Inferior parietal cortex (tissue), 1 donor: ENCODE measurements around the gene CLIC6.
"Not testable (repeated sequence)": the region's sequence is repeated elsewhere in the genome, so short reads cannot be mapped to it uniquely, and the experiment has no call there.

Experiments
- DNase-seq: peaks from one replicate; pipeline ENCODE4 v3.0.0-alpha.2; 2016; ENCODE audit errors: extremely low spot score

Gene CLIC6

DNA sequence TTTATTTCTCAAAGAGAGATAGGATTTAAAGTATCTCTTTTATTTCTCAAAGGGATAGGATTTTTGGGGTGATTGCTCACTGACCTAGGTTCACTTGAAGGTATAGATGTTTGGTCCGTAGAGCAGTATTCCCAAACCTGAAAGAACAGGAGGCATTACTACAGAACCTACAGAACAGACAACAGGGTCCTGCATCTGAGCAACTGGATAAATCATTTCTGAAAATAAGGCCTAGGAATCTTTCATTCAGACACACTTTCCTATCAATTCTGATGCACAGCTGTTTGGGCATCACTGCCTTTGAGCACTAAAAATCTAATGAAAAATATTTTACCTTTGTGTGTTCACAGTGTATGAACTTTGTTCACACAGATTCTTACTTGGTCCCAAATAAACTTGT is 17.2 kb upstream of the CLIC6 start:
- no peak for DNase-seq

DNA sequence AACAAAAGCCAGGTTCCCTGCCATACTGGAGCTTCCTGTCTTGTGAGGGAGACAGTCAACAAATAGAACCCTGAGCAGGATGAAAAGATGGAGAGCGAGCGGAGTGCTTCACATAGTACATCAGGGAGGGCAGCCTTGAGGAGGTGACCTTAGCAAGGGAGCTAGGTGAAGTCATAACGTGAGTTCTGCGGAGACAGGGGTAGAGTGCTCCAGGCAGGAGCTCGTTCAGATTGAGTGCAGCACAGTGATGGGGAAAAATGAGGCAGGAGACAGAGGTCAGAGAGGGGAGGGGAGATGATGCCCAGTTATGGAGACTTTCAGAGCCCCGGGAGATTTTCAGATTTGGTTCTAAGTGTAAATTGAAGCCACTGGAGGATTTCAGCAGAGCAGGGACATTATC is 15.3 kb upstream of the CLIC6 start:
- DNase-seq = no peak

DNA sequence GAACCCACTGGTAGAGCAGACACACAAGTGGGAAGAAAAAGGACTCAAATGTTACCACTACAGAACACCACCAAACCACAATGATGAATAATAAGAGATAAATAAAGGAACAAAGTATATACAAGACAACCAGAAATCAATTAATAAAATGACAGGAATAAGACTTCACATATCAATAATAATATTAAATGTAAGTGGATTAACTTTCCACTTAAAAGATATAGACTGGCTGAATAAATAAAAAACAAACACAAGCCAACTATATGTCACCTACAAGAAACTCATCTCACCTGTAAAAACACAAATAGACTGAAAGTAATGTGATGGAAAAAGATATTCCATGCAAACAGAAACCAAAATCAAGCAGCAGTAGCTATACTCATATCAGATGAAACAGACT is 6.9 kb upstream of the CLIC6 start:
- no peak for DNase-seq

DNA sequence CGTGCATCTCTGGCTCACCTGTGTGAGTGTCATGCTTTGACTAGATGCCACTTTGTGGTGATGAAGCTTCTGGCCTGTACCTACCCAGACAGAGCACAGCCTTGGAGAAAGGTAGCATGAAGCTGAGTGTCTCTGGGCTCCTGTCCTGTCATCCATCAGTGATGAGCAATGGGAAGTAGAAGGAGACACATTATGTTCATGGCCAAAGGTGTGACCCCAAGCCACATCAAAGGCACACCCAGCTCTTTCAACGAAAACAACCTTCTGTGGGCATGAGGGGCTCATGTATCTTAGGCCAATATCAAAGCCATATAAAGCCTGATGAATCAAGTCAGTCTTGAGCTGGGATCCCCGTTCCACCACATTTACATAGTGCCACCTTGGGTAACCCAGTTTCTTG is 1.0 kb upstream of the CLIC6 start:
- no peak for DNase-seq

DNA sequence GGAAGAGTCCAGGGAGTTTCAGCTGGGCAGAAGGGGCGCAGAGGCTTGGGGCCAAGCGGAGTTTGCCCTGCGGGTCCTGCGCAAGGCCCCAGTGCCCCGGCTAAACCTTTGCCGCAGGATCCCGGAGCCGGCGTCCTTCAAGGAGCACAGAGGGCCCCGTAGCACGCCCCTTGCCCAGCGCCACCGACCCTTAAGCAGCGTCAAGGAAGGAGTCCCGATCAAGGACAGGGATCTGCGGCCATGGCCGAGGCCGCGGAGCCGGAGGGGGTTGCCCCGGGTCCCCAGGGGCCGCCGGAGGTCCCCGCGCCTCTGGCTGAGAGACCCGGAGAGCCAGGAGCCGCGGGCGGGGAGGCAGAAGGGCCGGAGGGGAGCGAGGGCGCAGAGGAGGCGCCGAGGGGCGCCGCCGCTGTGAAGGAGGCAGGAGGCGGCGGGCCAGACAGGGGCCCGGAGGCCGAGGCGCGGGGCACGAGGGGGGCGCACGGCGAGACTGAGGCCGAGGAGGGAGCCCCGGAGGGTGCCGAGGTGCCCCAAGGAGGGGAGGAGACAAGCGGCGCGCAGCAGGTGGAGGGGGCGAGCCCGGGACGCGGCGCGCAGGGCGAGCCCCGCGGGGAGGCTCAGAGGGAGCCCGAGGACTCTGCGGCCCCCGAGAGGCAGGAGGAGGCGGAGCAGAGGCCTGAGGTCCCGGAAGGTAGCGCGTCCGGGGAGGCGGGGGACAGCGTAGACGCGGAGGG is 520 bp downstream of the CLIC6 start:
- no peak for DNase-seq

DNA sequence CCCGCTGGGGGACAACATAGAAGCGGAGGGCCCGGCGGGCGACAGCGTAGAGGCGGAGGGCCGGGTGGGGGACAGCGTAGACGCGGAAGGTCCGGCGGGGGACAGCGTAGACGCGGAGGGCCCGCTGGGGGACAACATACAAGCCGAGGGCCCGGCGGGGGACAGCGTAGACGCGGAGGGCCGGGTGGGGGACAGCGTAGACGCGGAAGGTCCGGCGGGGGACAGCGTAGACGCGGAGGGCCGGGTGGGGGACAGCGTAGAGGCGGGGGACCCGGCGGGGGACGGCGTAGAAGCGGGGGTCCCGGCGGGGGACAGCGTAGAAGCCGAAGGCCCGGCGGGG is 1.1 kb downstream of the CLIC6 start:
- not testable (repeated sequence) for DNase-seq

DNA sequence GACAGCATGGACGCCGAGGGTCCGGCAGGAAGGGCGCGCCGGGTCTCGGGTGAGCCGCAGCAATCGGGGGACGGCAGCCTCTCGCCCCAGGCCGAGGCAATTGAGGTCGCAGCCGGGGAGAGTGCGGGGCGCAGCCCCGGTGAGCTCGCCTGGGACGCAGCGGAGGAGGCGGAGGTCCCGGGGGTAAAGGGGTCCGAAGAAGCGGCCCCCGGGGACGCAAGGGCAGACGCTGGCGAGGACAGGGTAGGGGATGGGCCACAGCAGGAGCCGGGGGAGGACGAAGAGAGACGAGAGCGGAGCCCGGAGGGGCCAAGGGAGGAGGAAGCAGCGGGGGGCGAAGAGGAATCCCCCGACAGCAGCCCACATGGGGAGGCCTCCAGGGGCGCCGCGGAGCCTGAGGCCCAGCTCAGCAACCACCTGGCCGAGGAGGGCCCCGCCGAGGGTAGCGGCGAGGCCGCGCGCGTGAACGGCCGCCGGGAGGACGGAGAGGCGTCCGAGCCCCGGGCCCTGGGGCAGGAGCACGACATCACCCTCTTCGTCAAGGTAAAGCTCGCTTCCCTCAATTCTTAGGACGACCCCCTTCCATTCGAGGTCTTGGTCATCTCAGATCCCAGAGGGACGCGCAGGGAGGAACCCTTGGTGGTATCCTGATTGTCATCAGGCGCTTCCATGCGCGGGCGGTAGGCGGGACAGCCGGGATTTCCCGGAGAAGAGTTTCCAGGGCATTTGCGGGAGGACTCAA is 1.6 kb downstream of the CLIC6 start:
- no peak for DNase-seq

DNA sequence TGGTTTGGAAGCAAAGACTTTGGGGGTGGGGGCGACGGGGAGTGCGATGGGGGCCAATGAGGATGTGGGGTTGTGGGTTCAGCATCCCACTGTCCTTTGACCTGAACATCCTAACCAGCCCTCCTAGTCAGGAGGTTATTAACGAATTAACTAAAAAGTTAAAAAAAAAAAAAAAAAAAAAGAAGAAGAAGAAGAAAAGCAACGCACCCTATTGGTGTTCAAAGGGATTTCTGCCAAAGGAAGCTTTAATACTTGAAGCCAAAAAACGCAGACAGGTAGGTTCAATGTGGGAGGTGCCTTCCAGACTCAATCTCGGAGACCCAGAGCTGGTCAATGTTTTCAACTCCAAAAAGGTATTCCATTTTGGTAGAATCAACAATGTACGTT is 2.2 kb downstream of the CLIC6 start:
- DNase-seq = no peak

DNA sequence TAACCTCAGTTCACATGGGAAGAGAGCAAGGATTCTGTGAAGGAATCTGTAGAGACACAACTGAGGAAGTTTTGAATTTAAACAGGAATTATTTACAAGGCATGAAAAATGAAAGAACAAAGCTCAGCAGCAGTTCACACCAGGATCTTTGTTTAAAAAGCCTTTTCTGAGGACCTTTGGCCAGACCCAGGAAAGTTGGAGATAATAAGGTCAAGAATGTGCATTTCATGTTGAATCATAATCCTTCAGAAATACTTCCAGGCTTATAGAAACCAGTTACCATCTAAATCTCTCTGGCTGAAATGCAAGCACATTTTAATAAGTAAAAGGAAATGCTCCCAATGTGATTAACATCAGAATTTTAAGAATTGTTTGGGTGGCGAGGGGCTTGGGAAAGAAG is 2.7 kb downstream of the CLIC6 start:
- no peak for DNase-seq

DNA sequence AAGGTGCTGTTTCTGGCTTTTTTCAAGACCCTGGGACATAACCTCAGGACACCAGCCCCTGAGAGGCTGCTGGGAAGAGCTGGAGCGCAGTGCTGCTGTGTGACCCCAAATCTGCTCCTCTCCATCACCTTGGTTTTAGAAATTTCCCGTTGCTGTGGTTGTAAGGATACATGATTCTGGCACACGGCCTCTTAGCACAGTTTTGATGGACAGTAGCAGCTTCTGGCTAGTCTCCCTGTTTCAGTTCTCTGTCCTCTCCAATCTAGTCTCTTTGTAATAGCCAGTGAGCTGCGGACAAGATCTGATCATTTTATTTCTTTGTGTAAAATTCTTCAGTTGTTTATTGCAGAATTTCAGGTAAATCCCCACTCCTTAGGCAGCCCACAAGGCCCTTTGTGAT is 3.1 kb downstream of the CLIC6 start:
- no peak for DNase-seq

DNA sequence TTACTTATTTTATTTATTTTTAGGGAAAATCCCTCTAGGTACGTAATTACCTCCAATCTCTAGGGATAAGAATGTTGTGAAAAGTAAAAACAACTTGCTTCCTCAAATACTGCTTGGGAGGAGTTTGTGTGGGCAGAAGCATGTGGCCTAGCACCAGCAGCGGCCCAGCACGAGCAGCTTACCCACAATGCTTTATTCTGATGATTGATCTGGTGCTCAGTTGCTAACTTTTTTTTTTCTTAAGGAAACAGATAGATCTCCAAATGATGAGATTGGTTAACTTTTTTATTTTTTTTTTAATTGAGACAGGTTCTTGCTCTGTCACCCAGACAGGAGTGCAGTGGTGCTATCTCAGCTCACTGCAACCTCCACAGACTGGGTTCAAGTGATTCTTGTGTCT is 4.2 kb downstream of the CLIC6 start:
- no peak for DNase-seq

DNA sequence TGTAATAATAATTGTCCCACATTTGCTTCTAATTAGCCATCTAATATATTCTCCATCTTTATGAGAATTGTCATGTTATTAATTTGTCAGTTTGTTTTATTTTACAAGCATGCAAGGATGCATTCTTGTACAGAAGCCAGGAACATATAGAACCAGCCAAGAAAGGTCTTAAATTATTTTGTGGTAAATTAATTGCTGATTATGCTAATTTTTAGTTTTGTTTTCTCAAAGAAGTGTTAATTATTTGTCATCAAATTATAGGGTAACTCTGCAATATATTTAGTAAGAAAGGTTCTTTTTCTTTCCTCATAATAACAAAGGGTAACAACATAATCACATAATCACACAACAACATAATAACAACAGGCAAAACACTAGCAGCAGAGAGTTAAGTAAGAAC is 5.7 kb downstream of the CLIC6 start:
- DNase-seq = no peak

DNA sequence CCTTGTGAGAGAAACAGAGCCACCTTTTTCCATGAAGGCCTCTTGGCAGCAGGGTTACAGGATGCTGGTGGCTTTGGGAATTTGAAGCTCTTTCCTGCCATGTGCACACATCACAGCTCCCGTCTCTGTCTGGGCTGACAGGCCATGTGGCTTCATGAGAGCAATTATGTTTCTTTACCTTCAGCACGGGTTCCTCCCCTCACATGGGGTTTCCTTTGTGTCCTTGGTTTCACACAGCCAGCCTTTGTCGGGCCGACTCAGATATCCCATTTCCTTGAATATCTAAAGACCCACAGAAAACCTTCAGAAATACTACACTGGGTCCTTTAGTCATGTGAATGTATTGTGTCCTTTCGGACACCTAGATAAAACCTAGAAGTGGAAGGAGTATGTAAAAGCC is 7.1 kb downstream of the CLIC6 start:
- DNase-seq = no peak

DNA sequence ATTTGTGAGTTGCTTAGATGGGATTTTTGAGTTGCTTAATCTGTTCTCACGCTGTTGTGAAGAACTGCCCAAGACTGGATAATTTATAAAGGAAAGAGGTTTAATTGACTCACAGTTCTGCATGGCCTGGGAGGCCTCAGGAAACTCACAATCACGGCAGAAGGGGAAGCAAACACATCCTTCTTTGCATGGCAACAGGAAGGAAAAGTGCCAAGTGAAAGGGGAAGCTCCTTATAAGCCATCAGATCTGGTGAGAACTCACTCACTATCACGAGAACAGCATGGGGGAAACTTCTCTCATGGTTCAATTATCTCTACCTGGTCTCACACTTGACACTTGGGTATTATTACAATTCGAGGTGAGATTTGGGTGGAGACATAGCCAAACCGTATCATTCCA is 10.3 kb downstream of the CLIC6 start:
- no peak for DNase-seq

DNA sequence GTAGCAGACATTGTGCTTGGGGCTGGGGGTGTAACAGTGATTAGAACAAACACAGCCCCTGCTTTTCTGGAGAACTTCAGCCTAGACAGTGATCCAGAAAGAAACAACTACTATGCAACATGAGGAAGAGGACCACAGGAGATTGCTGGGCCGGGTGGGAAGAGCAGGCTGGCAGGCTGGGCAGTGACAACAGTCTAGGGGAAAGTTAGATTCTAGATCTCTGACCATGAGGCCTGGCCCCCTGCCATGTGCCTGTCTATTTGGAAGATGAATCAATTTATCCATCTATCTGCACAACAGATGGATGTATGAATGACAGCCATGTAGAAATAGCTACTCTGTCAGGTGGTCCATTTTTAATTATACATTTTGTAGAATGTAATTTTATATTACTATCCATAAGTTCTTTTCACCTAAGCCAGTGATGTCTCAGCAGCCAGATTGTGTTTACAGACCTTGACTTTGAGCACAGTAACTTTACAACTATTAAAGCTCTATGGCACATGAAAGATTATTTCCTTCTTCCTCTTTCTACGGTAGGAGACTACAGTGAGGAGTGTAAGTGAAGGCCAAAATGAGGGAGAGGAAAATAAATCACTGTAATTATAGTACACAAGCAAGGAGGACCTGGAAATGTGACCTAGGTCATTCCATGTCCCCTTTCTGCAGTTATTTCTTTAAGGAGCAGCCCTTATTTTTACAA is 15.5 kb downstream of the CLIC6 start:
- DNase-seq = no peak

DNA sequence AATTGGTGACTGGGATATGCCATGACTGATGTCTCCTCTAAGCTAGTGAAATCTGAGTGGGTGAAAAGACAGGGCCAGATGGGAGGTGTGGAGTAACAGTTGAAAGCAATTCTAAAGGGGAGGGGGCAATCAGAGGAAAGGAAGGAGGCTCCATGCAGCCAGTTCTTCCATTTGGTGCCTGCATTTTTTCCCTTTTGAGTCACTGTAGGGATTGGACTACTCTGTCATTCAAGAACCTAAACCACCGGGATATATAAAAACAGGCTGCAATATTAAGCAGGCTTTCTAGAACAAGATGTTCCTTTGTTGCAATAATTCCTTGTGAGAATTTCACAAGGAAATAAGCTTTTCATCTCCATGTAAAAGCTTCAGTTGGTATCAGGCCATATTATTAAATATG is 18.3 kb downstream of the CLIC6 start:
- no peak for DNase-seq

DNA sequence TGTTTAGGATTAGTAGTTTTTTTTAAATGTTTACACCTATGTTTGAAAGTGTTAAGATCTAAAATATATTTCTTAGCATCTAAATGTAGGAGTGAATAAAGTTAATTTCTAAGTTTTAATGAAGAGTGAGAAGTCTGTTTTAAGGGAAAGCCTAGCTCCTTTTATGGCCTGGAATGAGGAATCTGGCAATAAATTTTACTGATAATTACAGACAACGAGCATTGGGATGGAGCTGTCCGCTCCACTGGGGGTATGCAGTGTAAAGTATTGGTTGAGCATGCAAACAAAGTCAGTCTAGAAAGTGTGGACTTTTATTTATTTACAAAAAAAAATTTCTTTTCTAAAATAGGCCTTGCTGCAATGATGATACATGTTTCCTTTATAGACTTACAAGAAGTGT is 19.0 kb downstream of the CLIC6 start:
- DNase-seq = no peak

DNA sequence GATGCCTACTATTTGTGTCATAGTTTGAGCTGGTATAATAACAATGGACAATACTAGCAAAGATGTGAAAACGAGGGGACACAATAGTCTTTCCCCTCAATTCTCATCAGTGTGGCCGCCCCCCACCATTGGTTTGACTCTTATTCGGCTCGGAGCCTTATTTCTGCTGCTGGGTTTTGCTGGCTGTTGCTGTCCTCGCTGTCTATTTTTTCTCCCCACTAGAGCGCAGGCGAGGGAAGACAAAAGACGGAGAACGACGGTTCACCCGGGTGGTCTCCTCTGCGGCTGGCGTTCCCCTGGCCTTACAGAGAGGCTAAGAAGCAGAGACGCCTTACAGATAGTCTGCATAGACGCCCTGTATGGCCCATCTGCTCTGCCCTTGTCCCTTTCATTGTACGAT is 19.4 kb downstream of the CLIC6 start:
- DNase-seq = no peak

DNA sequence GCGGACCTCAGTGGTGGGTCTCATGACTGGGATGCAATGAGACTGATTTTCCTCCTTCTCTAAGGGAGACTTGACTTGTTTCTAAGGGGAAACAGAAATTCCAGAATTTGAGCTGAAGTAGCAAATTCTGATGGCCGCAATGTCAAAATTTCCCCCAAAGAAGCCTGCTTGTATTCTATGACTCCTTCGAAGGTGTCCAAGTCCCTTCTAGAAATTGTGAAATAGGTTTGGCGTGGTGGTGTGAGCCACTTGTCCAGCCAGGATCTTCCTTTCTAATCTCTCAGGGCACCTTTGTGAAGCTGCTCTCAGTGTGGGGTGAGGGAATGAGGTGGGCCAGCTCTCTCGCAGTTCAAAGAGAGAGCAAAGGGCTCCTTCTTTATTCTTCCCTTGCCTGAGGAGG is 19.9 kb downstream of the CLIC6 start:
- DNase-seq = no peak

DNA sequence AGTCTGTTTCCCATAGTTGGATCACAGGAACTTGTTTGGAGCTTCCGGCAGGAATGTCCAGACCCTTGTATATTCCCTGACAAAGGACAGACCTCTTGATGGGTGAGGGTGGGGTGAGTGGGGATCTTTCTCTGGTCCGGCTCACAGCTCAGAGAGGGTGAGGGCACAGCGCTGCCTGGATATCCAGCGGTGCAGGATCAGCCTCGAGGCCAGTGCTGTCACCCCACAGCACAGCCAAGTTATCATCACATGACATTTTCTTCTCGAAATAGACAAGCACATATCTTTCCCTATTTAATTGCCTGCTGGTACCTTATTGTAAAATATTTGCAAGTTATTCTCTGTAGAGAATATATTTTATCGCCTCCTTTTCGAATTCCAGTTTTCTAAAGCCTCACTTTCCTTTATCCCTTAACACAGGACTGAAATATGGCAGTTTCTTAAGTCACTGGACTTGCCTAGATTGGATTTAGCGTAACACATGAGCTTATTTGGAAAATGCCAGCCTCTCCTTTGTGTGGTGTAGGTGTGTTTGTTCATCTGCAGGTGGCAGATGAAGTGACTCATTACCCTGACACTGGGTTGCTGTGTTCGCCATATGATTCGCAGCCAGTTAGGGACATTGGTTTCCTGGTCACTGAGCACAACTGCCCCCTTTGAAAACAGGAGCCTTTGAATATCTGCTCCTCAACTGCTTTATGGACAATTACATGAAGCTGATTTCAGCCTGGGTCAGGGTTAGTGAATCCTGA is 21.4 kb downstream of the CLIC6 start:
- DNase-seq = no peak

DNA sequence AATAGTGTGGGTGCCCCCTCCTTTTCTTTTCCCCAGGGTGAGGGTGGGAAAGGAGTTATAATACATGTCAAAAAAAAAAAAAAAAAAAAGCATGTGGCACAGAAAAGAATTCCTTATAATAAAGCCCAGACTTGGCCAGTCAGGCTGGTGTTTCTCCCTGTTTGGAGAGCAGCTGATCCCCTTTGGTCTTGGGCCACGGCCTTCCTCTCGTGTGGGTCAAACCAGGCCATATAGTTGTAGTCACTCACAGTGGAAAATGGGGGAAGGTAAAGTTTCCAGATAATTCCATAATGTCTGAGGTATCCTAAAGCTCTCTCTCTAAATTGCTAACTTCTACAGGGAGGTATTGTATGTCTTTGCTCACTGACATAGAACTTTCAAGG is 22.0 kb downstream of the CLIC6 start:
- no peak for DNase-seq

DNA sequence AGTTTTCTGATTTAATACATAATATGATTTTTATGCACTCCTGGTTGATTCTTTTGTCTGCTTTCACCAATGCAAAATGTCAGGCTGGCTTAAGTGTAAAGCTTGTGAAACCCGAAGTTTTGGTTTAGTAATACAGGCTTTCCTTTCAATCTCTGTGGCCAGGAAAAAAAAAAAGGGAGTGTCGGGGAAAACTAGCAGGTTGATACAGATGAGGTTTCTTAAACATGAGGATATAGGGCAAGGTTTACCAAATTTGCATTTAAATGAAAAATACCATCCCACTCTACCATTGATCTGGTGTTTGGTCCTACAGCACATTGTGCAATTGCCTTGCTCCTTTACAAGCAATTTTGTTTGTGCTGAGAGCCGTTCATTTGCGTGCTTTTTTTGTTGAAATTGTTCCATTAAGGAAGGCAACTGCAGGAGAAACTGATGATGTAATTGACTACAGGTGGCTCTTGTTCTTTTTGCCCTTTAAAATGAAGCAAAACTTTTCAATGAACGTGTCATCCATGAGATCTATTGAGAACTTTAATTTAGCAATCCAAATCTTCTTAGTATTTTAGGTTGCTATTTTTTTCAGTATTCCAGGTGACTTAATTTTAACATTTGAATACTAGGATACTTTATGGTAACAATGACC is 22.7 kb downstream of the CLIC6 start:
- no peak for DNase-seq
